ENCODE measurements around the gene VEGFA. TPM values are rescaled to one million over a fixed set of nuclear protein-coding genes. Genes with fewer than 3 reads are reported as not detected.

The VEGFA gene
- total RNA-seq, 2 donors from 2014 or later = 102 to 132 TPM

DNA sequence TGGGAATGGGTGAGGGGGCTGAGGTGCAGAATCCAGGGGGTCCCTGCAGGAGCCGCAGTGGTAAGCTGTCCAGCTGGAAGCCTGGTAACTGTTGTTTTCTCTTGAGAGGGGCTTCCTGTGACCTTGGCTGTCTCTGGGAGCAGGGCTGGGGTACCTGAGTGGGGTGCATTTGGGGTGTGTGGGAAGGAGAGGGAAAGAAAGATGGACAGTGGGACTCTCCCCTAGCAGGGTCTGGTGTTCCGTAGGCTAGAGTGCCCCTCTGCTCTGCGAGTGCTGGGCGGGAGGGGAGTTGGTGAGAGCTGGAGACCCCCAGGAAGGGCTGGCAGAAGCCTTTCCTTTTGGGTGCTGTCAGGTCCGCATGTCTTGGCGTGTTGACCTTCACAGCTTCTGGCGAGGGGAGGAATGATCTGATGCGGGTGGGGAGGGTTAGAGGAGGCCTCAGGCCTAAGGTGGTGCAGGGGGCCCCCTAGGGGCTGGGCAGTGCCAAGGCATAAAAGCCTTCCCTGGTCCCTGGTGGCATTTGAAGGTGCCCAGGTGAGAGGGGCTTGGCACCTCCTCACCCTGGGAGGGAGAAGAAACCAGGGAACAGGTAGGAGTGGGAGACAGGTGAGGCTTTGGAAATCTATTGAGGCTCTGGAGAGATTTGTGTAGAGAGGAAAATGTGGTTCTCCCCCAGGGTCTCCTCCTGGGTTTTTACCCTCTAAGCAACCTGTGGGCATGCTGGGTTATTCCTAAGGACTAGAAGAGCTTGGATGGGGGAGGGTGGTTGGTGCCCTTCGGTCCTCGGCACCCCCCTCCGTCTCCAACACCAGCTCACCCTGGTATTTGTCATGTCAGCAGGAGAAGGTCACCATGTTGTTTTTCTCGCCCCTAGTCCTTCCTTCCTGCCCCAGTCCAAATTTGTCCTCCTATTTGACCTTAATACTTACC is 3.3 kb downstream of the VEGFA start:
- peak; percentile 55 to 76 for TF ChIP-seq CTCF (IDR thresholded peaks at IDR 0.05)
- H3K27ac ChIP-seq = peak overlapping the region; percentile 98
- peaks cover 12% of the 10 kb centered on the region for H3K36me3 ChIP-seq
- no peak for DNase-seq (ENCODE audit: low spot score)
- H3K27me3 ChIP-seq = no peaks in the 10 kb centered on the region
- H3K9me3 ChIP-seq = no peaks in the 10 kb centered on the region
- peak overlapping the region; percentile 82 to 87 for H3K4me3 ChIP-seq
- H3K4me1 ChIP-seq = peaks cover 0 to 75% of the 10 kb centered on the region in 2 donors

DNA sequence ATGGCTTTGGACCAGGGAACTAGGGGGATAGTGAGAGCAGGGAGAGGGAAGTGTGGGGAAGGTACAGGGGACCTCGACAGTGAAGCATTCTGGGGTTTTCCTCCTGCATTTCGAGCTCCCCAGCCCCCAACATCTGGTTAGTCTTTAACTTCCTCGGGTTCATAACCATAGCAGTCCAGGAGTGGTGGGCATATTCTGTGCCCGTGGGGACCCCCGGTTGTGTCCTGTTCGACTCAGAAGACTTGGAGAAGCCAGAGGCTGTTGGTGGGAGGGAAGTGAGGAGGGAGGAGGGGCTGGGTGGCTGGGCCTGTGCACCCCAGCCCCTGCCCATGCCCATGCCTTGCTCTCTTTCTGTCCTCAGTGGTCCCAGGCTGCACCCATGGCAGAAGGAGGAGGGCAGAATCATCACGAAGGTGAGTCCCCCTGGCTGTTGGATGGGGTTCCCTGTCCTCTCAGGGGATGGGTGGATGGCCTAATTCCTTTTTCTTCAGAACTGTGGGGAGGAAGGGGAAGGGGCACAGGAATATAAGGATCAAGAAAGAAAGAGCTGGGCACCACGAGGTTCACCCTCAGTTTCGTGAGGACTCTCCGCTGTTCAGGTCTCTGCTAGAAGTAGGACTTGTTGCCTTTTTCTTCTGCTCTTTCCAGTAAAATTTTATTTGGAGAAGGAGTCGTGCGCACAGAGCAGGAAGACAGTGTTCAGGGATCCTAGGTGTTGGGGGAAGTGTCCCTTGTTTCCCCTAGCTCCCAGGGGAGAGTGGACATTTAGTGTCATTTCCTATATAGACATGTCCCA is 4.2 kb downstream of the VEGFA start:
- Histone ChIP-seq H3K27ac (peak overlapping the region; percentile 98), H3K36me3 (peaks cover 20% of the 10 kb centered on the region), H3K4me3 (peak overlapping the region; percentile 82 to 87), H3K4me1 (peaks cover 0 to 75% of the 10 kb centered on the region in 2 donors), H3K27me3 (no peaks in the 10 kb centered on the region), H3K9me3 (no peaks in the 10 kb centered on the region)
- TF ChIP-seq CTCF (IDR thresholded peaks at IDR 0.05) = no peak
- no peak for DNase-seq (ENCODE audit: low spot score)

DNA sequence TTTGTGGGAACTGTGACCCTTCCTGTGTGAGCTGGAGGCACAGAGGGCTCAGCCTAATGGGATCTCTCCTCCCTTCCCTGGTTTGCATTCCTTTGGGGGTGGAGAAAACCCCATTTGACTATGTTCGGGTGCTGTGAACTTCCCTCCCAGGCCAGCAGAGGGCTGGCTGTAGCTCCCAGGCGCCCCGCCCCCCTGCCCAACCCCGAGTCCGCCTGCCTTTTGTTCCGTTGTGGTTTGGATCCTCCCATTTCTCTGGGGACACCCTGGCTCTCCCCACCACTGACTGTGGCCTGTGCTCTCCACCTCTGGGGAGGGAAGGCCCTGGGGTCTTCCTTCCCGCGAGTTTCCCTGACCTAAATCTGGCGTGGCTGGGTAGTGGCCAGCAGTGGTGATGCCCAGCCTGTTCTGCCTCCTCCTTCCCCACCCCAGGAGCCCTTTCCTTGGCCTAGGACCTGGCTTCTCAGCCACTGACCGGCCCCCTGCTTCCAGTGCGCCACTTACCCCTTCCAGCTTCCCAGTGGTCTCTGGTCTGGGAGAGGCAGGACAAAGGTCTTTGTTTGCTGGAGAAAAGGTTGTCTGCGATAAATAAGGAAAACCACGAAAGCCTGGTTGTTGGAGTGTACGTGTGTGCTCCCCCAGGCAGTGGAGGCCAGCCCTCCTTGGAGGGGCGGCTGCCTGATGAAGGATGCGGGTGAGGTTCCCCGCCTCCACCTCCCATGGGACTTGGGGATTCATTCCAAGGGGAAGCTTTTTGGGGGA is 4.9 kb downstream of the VEGFA start:
- H3K36me3 ChIP-seq = peaks cover 28% of the 10 kb centered on the region
- H3K4me1 ChIP-seq = peaks cover 0 to 77% of the 10 kb centered on the region in 2 donors
- H3K4me3 ChIP-seq = peak overlapping the region; percentile 82 to 87

GRCh38 chr6:43775535-43775885 is 5.5 kb downstream of the VEGFA start:
- H3K4me3 ChIP-seq = peak overlapping the region; percentile 82 to 87
- peaks cover 0 to 83% of the 10 kb centered on the region in 2 donors for H3K4me1 ChIP-seq
- no peaks in the 10 kb centered on the region for H3K27me3 ChIP-seq
- peaks cover 34% of the 10 kb centered on the region for H3K36me3 ChIP-seq
- H3K27ac ChIP-seq = peak overlapping the region; percentile 98
- DNase-seq (ENCODE audit: low spot score) = no peak
- no peaks in the 10 kb centered on the region for H3K9me3 ChIP-seq
- TF ChIP-seq CTCF (IDR thresholded peaks at IDR 0.05) = no peak

More for the DNA sequence above, 4.9 kb downstream of the VEGFA start:
- Histone ChIP-seq H3K27ac (peak overlapping the region; percentile 98), H3K27me3 (no peaks in the 10 kb centered on the region), H3K9me3 (no peaks in the 10 kb centered on the region)
- DNase-seq (ENCODE audit: low spot score) = peak; percentile 84
- peak; percentile 66 to 88 for TF ChIP-seq CTCF (IDR thresholded peaks at IDR 0.05)

- Histone ChIP-seq H3K9me3 (no peaks in the 10 kb centered on the region), H3K27me3 (no peaks in the 10 kb centered on the region), H3K27ac (peak overlapping the region; percentile 98), H3K4me3 (no peak overlapping the region), H3K4me1 (peaks cover 0 to 87% of the 10 kb centered on the region in 2 donors), H3K36me3 (peaks cover 41% of the 10 kb centered on the region)
- no peak for TF ChIP-seq CTCF (IDR thresholded peaks at IDR 0.05)
- no peak for DNase-seq (ENCODE audit: low spot score)
Observed at GRCh38 chr6:43776115-43776798, 6.2 kb downstream of the VEGFA start.

All from right atrium auricular region (tissue), 2 donors.